ENCODE results near the gene TDRD12.

GRCh38 chr19:32800191-32800590, 80.6 kb downstream of the TDRD12 start:
- TF ChIP-seq EZH2 (IDR thresholded peaks at IDR 0.05; ENCODE audit: low read length) (no peak), CTCF (optimal IDR thresholded peaks at IDR 0.05 in 1 of 3, IDR thresholded peaks at IDR 0.05 in 1 of 3, conservative IDR thresholded peaks at IDR 0.05 in 1 of 3; ENCODE audit: extremely low read depth in 1 of 3, insufficient read depth in 2 of 3, low read length in 3 of 3) (no peak)
